Non-pigmented ciliary epithelial cell (primary cell): Measurements from ENCODE around the gene MORN1.

Source experiments
- DNase-seq: peaks from one replicate; pipeline ENCODE4 v3.0.0-alpha.2; 2010; ENCODE audit warnings: low read depth

The MORN1 gene

DNA sequence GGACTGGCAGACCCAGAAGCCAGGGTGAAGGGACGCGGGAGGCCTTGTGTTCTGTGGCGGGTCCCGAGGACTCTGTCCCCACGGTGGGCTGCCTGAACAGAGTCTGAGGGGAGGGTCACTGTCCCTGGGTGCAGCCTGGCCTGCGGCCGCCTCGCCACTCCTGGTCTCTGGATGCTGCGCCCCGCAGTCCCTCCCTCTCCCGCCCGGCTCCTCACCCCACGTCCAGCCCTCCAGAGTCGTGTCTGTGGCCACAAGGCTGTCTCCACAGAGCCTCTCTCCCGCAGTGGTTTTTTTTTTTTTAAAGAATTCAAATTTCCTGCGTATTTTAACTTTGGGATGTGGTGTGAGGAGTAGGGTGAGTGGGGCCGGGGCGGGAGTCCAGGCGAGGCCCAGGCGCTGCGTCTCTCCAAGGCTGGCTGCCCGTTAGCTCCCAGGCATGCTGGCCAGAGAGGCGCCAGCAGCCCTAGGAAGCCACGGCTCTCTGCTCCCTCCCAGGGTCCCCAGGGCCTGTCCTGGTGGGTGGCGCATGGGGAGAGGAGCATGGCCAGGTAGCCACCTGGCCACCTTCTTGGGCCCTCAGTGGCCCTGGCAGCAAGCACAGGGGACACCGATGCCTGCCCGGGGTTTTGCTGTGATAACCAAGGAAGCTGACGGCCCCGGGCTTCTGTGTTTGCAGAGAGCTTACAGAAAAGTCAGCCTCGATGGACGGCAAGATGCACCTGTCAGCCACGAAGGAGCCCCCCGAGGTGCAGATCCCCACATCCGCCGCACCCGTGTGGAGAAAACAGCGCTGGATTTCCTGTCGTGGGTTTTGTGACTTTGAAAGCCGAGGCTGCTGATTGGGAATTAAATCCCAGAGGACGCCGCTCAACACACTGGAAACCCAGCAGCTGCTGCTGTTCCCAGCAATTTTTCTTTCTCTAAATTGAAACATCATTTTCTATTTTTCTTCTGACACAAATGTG is 72.8 kb downstream of the MORN1 start:
- no peak for DNase-seq

- DNase-seq, result no peak
These were observed 73.9 kb downstream of the MORN1 start for GRCh38 chr1:2317230-2318065.

GRCh38 chr1:2316451-2316961 is 74.8 kb downstream of the MORN1 start:
- DNase-seq, result no peak

- DNase-seq, result no peak
These were observed 75.5 kb downstream of the MORN1 start for GRCh38 chr1:2315674-2316450.

DNA sequence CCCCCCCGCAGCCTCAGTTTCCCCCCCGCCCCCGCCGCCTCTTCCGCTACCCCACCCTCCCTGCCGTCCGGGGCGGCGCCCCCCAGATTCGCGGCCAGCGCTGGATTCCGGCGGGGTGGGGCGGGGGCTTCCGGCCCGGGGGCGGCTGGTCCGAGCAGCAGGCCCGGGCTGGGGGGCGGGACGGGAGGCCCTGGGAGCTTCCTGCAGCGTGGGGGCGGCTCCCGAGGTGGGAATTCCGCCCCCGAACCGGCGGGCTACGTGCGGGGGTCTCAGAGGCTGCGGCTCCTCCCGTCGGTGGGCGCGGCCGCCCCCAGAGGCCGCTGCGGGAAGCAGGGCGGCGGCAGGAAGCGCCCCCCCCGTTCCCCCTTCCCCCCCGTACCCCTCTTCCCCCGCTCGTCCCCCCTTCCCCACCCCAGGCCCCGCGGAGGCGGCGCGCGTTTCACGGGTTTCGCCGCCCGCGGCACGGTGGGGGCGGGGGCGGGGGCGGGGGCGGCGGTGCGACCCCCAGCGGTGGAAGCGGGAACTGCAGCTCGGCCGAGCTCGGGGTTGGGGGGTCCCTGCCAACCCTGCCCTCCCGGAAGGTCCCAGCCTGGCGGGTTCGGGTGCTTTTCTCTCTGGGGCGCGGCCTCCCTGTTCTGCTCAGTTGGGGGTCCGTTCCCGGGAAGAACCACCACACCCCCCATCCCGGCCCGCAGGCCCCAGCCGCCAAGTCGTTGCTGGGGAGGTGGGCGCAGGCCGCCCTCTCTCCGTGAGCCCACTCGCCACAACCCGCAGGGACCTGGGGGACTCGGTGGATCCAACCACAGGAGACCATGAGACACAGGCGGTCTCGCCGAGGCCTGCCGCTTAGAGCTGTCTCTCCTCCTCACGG is 76.3 kb downstream of the MORN1 start:
- DNase-seq, result no peak

DNA sequence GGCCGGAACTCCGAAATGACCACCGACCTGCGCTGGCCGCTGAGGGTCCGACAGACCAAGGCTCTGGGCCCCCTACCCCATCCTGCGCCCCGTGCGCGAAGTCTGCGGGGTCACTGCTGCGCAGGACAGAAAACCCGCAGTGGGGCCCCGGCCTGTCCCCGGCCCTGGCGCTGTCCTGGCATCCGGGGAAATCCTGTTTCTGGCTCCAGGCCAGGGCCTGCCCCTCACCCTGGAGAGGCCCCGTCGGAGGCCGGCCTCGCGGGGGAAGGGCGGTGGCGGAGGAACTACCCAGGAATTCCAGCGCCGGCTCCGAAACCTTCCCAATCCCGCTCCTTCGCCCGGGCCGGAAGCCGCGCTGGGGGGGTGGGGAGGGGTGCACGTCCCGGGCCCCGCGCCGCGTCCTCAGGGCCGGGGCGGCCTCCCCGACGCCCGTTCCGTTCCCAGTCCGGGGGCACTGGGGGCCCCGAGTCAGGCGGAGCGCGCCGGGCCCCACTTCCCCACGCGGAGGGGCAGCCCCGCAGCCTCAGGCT is 77.0 kb downstream of the MORN1 start:
- no peak for DNase-seq

DNA sequence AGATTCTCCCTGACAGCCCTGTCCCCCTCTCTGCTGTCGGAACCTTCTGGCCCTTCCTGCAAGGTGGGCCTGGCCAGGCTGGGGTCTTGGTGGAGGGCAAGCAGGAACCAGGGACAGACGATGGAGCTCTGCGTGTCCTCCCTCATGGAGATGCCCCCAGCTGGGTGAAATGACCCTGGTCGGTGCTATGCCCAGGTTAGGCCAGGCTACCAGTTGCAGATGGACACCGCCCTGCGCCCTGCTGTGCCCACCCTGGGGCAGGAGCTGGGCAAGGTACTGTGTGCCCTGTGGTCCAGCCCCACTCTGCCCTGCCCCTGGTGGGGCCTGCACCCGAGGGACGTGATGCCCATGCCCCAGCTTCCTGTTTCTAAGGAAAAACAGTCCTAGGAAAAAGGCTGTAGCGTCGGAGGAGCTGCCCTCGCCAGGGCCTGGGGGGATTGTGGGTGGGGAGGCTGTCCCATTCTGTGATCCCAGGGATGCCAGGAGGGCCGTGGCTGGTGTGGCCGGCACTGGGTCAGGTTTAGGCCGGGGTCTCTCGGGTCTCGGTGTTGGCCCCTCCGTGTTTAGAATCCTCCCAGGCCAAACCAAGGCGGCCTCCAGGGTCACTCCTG is 77.6 kb downstream of the MORN1 start:
- no peak for DNase-seq

GRCh38 chr1:2312515-2313301 is 78.6 kb downstream of the MORN1 start:
- DNase-seq, result no peak

- DNase-seq, result no peak
These were observed 79.2 kb downstream of the MORN1 start for GRCh38 chr1:2312160-2312514.

DNA sequence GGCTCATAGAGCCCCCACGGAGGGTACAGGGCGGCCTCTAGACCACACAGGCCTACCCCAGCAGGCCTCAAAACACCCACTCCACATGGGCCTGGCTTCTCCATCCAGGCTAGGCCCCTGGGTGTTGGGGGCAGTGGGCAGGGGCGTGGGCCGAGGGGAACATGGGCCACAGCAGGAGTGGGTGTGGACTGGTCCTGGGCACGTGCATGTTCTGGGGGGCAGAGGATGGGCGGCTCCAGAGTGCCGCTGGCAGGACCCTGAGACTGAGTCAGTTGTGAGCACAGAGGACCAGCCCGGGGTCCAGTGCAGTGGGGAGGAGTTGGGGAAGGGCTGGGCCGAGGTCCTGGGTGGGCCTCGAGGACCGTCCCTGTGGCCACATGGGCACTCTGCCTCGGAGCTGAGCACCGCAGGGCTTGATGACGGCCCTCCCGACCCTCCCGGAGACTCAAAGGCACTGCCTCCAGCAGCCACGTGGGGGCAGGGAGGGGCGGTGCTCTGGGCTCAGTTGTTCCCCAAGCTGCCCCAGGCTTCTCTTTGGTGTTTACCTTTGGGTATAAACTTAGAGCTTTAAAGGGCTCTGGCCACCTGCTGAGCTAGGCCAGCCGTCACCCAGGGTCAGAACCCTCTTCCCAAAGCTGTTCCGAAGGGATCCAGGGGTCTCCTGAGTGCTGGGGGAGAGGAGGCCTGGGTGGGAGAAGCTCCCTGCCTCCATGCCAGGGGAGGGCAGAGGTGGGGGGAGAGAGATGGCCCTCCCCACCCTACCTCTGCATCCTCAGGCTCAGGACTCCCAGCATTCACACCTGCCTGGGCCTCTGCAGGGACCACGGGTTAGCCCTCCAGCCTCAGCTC is 79.9 kb downstream of the MORN1 start:
- no peak for DNase-seq

- no peak for DNase-seq
These were observed 80.8 kb downstream of the MORN1 start for GRCh38 chr1:2310332-2311183.

GRCh38 chr1:2308844-2309243 is 82.5 kb downstream of the MORN1 start:
- no peak for DNase-seq

GRCh38 chr1:2307972-2308371 is 83.4 kb downstream of the MORN1 start:
- no peak for DNase-seq

DNA sequence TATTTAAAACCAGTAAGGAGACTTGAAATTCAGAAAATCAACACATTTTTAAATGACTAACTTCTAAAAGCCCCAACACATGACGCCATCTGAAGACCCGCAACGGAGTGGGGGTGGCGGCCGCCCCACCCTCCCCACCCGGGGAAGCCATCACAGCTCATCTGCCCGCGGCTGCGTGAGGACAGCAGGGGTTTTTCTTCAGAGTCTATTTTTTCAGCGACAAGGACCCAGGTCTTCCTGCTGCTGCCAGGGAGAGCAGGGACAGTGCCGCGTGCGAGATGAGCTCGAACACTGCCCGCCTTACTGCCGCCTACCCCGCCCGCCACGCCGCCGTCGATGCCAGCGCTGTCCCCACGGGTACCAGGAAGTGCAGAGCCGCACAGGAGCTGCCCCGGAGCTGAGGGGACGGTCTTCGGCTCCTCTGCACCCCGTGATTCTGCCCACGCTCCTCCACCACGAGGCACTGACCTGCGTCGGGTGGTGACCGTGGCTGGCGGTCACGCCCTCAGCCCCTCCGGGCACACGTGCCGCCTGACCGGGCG is 84.2 kb downstream of the MORN1 start:
- no peak for DNase-seq

DNA sequence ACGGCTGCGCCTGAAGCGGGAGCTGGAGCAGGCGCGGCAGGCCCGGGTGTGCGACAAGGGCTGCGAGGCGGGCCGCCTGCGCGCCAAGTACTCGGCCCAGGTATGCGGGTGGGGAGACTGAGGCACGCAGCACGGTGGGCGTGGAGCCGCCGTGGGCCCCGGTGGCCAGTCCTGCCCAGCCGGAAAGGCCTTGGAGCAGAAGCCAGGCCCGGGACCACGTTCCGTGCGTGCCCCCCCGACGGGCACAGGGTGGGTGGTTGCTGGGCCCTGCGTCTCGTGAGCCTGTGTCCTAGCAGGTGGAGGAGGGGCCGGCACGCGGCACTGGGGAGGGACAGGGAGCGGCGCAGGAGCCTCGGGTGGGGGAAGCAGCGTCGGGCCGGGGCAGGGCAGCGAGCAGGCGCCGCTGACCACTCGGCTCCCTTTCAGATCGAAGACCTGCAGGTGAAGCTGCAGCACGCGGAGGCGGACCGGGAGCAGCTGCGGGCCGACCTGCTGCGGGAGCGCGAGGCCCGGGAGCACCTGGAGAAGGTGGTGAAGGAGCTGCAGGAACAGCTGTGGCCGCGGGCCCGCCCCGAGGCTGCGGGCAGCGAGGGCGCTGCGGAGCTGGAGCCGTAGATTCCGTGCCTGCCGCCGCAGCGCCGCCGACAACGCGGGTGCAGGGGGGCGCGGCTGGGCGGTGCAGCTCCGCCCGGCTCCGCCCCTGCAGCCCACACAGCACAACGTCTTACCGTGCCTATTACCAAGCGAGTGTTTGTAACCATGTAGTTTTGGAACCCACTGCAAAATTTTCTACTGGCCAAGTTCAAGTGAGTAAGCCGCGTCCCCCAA is 85.0 kb downstream of the MORN1 start:
- DNase-seq, result no peak

GRCh38 chr1:2304921-2305681 is 86.3 kb downstream of the MORN1 start:
- DNase-seq, result no peak
